GM21576 (cell line): ENCODE measurements around the gene PIEZO1.
A peak's percentile ranks its signal among the peaks of the same experiment; 100 is the strongest.
"Not testable (repeated sequence)": the region's sequence is repeated elsewhere in the genome, so short reads cannot be mapped to it uniquely, and the experiment has no call there.

Experiments
- ATAC-seq: cut with Tn5 transposase; IDR thresholded peaks from one replicate; pipeline ENCODE4 v1.9.1; 2021; ENCODE audit warnings: mild to moderate bottlenecking, moderate library complexity; ENCODE audit not compliant: unreplicated experiment

Gene PIEZO1

GRCh38 chr16:88783391-88784073, 1.5 kb downstream of the PIEZO1 start:
- no peak for ATAC-seq

- ATAC-seq: no peak
Measured at GRCh38 chr16:88782454-88783390, 2.3 kb downstream of the PIEZO1 start.

GRCh38 chr16:88781140-88782077, 3.6 kb downstream of the PIEZO1 start:
- ATAC-seq: peak; percentile 27

GRCh38 chr16:88780142-88781062, 4.6 kb downstream of the PIEZO1 start:
- ATAC-seq: no peak

- no peak for ATAC-seq
Measured at GRCh38 chr16:88779406-88780141, 5.4 kb downstream of the PIEZO1 start.

- no peak for ATAC-seq
Measured at GRCh38 chr16:88778541-88779065, 6.4 kb downstream of the PIEZO1 start.

GRCh38 chr16:88778271-88778525, 6.8 kb downstream of the PIEZO1 start:
- no peak for ATAC-seq

- ATAC-seq: no peak
Measured at GRCh38 chr16:88777471-88778270, 7.3 kb downstream of the PIEZO1 start.

GRCh38 chr16:88775825-88776224, 9.2 kb downstream of the PIEZO1 start:
- no peak for ATAC-seq

GRCh38 chr16:88774544-88775393, 10.3 kb downstream of the PIEZO1 start:
- no peak for ATAC-seq

- no peak for ATAC-seq
Measured at GRCh38 chr16:88773812-88774291, 11.2 kb downstream of the PIEZO1 start.

- no peak for ATAC-seq
Measured at GRCh38 chr16:88772871-88773811, 11.9 kb downstream of the PIEZO1 start.

- not testable (repeated sequence) for ATAC-seq
Measured at GRCh38 chr16:88771781-88772180, 13.2 kb downstream of the PIEZO1 start.

GRCh38 chr16:88771294-88771772, 13.7 kb downstream of the PIEZO1 start:
- ATAC-seq: no peak

- ATAC-seq: no peak
Measured at GRCh38 chr16:88770461-88771293, 14.3 kb downstream of the PIEZO1 start.
